Activated CD8-positive, alpha-beta memory T cell treated with anti-CD3 and anti-CD28 coated beads for 4 hours (primary cell): ENCODE measurements around the gene NPTN.

ENCODE experiments used
- DNase-seq, 2 donors: peaks; one replicate each; pipeline ENCODE4 v3.0.0-alpha.2; 2020; ENCODE audit warnings: low read depth in 2 of 2

The NPTN gene

GRCh38 chr15:73631915-73632669 is 1.1 kb downstream of the NPTN start:
- DNase-seq = no peak

GRCh38 chr15:73630921-73631362 is 2.2 kb downstream of the NPTN start:
- no peak for DNase-seq

DNA sequence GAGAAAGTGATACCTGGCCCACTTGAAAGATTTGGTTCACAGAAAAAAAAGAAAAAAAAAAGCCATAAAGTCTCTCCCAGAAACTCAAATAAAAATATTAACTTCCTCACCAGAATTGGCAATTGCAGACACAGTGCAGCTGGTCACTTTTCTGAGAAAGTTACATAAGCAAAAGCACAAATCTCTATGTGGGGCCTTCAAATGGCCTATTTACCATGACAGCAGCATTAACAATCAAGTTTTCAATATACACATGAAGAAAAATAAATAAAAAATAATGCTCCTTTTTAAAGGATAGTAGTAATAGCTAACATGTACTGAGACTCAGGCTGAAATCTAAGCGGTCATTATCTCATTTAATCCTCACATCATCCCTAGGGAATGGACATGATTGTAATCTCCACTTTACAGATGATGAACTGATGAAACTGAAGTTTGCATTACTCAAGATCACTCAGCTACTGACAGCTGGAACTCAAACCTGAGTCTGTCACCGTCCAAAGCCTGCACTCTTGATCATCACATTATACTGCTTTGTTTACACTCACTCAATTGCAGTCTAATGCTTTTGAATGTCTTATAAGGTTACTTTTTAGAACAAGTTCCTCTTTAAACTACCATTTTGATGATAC is 3.3 kb downstream of the NPTN start:
- DNase-seq = no peak

DNA sequence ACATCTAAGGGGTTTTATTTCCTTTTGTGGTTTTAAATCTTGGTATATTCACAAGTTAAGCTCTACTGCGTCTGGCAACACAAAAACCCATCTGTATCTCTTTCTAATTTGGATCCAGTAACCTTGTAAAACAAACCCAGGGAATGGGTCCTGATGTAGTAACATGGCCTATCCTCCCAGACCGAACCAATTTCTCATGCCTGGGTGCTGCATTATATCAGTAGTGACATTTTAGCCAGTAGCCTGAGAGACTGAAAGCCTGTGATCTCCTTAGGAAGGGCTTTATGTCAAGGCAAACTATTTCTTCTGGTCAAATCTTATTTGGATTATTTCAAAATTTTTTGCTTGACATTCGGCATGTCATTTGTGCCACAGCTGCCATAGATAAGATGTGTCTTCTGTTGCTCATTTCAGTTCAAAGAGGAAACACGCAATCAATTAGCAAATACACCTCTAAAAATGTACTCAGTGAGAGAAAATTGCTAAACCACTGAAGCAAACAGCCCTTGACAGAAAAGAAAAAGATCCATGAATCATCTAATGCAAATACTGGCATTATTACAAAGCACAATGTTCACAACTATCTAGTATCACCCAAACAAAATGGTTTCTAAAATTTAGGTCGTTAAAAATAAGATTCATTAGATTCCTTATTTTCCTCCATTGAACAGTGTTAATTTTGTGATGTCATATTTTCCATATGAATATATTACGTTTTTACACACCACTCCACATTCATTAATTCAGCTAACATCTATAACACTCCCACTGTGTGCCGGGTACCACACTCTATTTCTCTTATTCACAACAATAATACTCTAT is 4.0 kb downstream of the NPTN start:
- DNase-seq = no peak

- no peak for DNase-seq
Observed at GRCh38 chr15:73628102-73628501, 5.1 kb downstream of the NPTN start.

- no peak for DNase-seq
Observed at GRCh38 chr15:73626072-73626471, 7.1 kb downstream of the NPTN start.

- no peak for DNase-seq
Observed at GRCh38 chr15:73624530-73624929, 8.7 kb downstream of the NPTN start.

DNA sequence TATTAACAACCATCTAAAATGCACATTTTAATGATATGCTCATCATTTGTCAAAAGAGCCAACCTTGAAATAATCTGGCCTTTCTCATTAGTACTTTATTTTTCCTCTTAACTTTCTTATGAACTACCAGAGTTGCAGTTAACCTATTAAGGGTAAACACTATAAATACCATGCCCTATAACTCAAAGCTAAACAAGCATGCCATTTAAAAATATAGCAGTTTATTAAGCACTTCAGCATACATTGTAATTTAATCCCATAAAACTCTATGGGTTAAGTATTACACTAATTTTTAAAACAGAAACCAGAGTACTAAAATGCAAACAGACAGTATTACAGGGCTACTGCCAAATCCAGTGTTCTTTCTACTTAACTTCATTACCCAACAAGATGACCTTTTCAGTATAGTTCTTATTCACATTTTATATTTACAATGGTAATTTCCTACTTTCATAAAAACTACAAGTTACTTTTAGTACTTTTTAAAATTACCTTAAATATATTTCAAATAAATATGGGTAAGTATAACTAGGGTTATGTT is 11.8 kb downstream of the NPTN start:
- no peak for DNase-seq

DNA sequence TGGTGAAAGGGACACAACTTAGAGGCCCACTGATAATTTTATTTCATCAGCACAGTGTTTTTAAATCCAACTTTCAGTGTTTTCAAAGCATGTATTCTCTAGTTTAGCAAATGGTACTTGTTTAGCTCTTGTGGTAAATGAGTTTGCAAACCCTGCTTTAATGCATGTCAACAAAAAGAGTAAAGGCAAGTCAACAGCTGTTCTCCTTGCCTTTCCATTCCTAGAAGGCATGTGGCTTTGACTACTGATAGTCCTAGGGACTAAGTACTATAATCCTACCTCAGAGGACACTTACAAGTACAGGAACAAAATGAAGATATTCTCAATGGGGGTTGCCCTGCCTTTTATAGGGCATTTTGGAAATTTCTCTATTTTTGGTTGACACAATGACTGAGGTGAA is 13.1 kb downstream of the NPTN start:
- DNase-seq = no peak

DNA sequence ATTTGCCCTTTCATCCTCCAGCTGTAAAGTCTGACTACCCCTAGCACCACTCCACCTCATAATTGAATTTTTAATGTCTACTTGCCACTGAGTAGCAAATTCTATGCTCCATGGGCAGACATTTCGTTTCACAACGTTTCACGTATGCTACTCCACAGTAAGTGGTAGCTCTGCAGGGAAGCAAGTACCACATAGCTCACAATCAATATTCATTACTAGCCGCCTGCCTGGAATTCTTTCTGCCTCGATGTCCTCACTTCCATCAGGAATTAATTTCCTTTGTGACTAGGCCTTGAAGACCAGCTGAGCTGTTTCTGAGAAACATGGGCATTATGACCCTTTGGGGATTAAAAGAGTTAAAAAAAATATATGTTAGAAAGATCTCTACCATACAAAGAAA is 15.3 kb downstream of the NPTN start:
- no peak for DNase-seq

GRCh38 chr15:73617301-73617831 is 15.8 kb downstream of the NPTN start:
- no peak for DNase-seq

DNA sequence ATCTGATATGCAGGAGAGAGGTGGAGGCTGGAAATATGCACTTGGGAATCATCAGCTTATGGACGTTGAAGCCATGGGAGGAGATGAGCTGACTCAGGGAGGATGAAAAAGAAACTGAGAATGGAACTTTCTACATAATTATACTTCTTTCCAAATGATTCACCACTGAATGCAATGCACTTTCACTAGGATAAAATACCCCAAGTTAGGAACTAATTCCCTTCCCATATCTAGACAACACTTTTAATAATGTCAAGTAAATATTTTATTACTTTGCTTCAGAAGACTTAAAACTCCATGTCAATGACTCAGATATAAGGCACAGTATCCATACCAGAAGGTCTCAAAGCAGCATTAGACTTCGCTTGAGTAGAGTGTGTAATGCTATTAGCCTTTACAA is 24.2 kb downstream of the NPTN start:
- DNase-seq = no peak

DNA sequence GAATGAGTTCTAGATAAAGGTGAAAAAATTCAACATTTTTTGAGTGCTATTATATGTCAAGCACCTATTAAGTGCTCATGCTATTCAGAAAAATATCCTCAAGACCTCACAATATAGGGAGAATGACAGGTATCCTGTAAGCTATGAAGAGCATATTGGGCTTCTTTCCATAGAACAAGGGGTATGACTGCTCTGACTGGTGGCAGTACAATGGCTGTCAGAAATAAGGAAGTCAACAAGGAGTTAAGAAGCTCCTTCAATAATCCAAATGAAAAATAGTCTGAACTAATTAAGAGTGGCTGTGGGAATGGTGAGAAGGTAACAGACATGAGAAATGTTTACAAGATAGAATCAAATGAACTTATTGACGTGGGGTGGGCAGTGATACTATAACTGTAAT is 24.7 kb downstream of the NPTN start:
- no peak for DNase-seq

DNA sequence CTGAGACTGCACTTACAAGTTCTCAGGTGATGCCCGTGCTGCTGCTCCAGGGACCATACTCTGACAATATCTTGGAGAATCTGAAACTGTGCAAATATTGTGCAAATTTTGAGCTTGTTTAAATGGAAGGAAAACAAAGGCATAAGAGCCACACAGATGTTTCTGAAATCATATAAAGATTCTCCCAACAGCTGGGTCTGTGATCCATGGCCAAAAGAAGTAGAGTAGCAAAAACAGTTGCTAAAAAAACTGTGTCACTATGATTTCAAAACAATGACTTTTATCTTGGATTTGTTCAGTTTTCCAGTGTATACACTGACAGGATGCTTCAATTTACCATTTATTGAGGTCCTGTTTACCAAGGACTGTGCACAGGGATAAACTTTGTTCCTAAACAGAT is 25.3 kb downstream of the NPTN start:
- no peak for DNase-seq

- no peak for DNase-seq
Observed at GRCh38 chr15:73607405-73607804, 25.8 kb downstream of the NPTN start.

DNA sequence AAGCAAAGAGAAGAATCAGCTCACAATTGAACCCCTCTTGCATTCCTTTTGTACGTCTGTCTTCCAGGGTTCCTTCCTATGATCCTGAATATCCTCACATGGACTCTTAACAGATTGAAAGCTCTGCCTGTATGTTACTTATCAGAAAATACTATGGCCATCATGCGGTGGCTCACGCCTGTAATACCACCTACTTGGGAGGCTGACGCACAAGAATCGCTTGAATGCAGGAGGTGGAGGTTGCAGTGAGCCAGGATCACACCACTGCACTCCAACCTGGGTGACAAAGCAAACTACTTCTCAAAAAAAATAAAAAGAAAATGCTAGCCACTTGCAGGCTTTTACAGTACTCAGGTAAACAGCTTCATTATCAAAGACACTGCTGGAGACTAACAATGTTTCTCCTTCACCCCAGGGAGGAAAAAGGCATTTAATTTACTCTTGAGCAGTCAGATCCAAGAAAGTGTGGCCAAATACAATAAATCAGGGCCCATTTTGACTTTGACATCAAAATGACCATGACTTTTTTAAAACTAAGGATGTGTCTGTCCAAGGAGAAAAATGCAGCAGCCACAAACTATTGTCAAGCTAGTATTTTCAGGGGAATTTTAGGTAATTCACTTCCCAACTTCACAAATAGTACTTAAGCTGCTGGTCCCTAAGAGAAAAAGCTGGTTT is 27.3 kb downstream of the NPTN start:
- no peak for DNase-seq

GRCh38 chr15:73604477-73604876 is 28.7 kb downstream of the NPTN start:
- DNase-seq = no peak

- no peak for DNase-seq
Observed at GRCh38 chr15:73602992-73603391, 30.2 kb downstream of the NPTN start.

DNA sequence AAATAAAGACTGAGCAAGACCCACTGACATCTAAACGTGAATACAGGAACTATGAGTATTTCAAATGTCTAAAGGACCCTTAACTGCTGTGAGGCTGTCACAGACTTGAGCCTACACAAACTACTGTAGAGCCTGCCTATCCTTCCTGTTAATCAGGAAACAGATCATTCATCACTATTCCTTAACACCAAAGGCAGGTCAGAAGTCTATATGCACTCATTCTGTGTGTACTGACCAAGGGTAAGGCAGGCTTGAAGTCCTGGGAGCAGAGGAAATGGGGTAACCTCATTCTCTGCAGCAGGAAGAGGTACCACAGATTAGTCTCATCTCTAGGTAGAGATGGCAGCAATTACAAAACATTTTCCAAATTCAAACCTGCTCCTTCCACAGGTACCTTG is 30.7 kb downstream of the NPTN start:
- DNase-seq = no peak

DNA sequence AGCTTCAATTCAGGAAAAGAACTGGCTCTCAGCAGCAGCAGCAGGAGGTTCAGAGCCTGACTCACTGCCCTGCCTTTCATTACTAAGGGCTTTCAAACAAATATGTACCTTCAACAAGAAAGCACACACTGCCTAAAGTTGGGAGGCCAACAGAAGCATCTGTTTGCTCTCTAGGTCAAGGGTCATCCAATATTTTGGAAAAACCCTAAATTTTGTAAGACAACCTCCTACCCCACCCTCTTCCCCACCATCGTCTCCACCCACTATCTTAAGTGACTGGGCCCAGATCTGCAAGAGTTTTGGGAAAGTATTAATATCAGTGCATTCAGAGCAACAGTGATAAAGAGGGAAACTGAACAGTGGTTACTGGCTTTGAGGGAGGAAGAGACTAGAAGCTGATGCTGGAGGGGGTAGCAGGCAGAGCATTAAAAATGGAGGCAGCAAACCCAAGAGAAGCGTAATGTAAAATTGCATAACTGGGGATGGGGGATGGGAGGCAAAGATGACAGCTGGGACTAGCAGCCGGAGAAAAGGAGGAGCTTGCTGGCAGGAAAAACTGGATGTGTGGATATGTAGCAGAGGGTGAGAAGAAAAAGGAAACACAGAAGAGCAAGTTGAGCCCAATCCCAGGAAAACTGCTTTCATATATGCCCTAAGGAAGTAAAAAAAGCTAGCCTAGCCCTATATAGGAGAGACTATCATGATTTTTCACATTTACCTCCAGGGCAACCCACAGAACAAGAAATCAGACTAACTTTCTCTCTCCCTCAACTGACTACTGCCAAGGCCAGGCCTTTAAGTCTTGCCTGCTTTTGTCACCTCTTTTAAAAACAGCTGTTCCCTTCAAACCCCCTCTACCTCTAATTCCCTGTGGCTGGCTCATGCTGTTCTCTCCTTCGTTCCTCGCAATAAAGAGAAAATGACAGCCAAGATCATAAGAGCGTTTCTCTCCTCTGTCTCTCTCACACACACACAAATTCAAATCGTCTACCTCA is 31.4 kb downstream of the NPTN start:
- DNase-seq = no peak
